Adrenal gland (tissue), 12 donors: ENCODE data around the gene HACE1. TPM values are rescaled to one million over a fixed set of nuclear protein-coding genes. Genes with fewer than 3 reads are reported as not detected.

ENCODE experiments used
- DNase-seq, 7 donors: peaks; one replicate each; pipeline ENCODE4 v3.0.0-alpha.2; 2019 to 2020
- H3K27ac ChIP-seq, 5 donors: fragments of 200-600 bp; sonication (generic) in 4 of 5; 1 replicate in 3 of 5; 2 replicates in 2 of 5; pipeline versions ENCODE4 v1.5.1 to v1.8.0; 2016 to 2020; ENCODE audit warnings: mild to moderate bottlenecking in 1 of 5
- H3K27me3 ChIP-seq: fragments of 200-600 bp; 2 replicates; pipeline ENCODE4 v1.8.0; 2021
- H3K36me3 ChIP-seq, 2 donors: fragments of 200-600 bp; replicated peaks in 1 of 2; 1 replicate in 1 of 2; 2 replicates in 1 of 2; pipeline versions ENCODE4 v1.5.1 to v1.8.0; 2018 to 2022
- H3K4me1 ChIP-seq, 2 donors: fragments of 200-600 bp; replicated peaks in 1 of 2; 1 replicate in 1 of 2; 2 replicates in 1 of 2; pipeline versions ENCODE4 v1.5.1 to v1.8.0; 2018 to 2021
- H3K4me3 ChIP-seq, 4 donors: fragments of 200-600 bp; sonication (generic) in 3 of 4; one replicate each; pipeline ENCODE4 v1.5.1; 2016 to 2018
- H3K9me3 ChIP-seq, 3 donors: fragments of 200-600 bp; sonication (generic) in 1 of 3; replicated peaks in 1 of 3; 1 replicate in 2 of 3; 2 replicates in 1 of 3; pipeline versions ENCODE4 v1.5.1 to v1.8.0; 2016 to 2021
- CTCF ChIP-seq, 6 experiments: fragments of 450-650 bp in 4 of 6; fragments of 200-600 bp in 2 of 6; sonication (generic) in 1 of 6; IDR thresholded peaks; 1 replicate in 5 of 6; 2 replicates in 1 of 6; pipeline versions ENCODE4 v1.5.1 to v1.8.0; 2016 to 2021; ENCODE audit warnings: antibody characterized with exemption in 6 of 6, mild to moderate bottlenecking in 2 of 6, moderate library complexity in 1 of 6
- POLR2A ChIP-seq, 2 donors: fragments of 450-650 bp; IDR thresholded peaks; one replicate each; pipeline ENCODE4 v1.6.1; 2017; ENCODE audit warnings: antibody characterized with exemption in 2 of 2, mild to moderate bottlenecking in 2 of 2, moderate library complexity in 1 of 2
- WGBS, 4 donors: extraction: QIAGEN DNeasy Blood & Tissue Kit in 2 of 4; methylation state at CpG; one replicate each; pipeline versions ENCODE4 v1.1.5 to v1.1.7; 2013 to 2017; 5-methylcytosine and 5-hydroxymethylcytosine counted together
- intact Hi-C, 2 donors: fragments of 100-400 bp; cut with DNase I; formaldehyde crosslinking; loops; one replicate each; pipeline versions ENCODE4 v1.14.1 to v1.15.0; 2022 to 2023
- polyA plus RNA-seq, 3 donors: library from polyadenylated mRNA; stranded (reverse); fragments of 200-250 nt in 2 of 3; fragments of 350-450 nt in 1 of 3; fragmentation: Illumina TruSeq in 1 of 3; extraction: RNeasy Lipid Tissue Mini Kit (QIAGEN cat#74804) in 1 of 3; gene quantifications; one replicate each; pipeline ENCODE4 v1.2.3, GENCODE V29; 2013 to 2014
- total RNA-seq, 9 donors: library from RNA; depleted of rRNA in 4 of 9; stranded (reverse); fragments of >200 nt in 4 of 9; fragments of 120-200 nt in 1 of 9; fragmentation: NEBNext Ultra II Directional in 1 of 9; extraction: Animal tissue kit (Norgen Biotek cat#: 25700) in 1 of 9; gene quantifications; one replicate each; pipeline versions ENCODE4 v1.1.0 to v1.2.4, GENCODE V29; 2013 to 2023
- donor health status: healthy with polysubstance abuse.
- donor health status: Bipolar disorder and iron deficiency.
- donor health status: DM: yes; HTN: yes; CAD: no.
- donor health status: DM: no; HTN: no; CAD: no.
- donor health status: DM: no; HTN: no; CAD: no.
- donor health status: DM: yes; HTN: yes; CAD: no.

The HACE1 gene
- total and polyA plus RNA-seq, 12 donors = 5.6 to 14.2 (median 10.7) TPM

GRCh38 chr6:104736545-104736944 lies 123.2 kb downstream of the HACE1 start:
- DNase-seq = no peak
- TF ChIP-seq POLR2A (IDR thresholded peaks at IDR 0.05) (no peak), CTCF (IDR thresholded peaks at IDR 0.05) (no peak)

GRCh38 chr6:104730450-104730849 lies 129.3 kb downstream of the HACE1 start:
- Histone ChIP-seq H3K4me3 (no peak overlapping the region), H3K4me1 (no peaks in the 10 kb centered on the region), H3K27ac (no peak overlapping the region), H3K36me3 (no peaks in the 10 kb centered on the region), H3K9me3 (no peaks in the 10 kb centered on the region), H3K27me3 (no peaks in the 10 kb centered on the region)
- intact Hi-C loops = no loop called here
- DNase-seq = no peak
- 94 to 98% (median 95%) methylated on average over 2 of the region's 2 CpGs for WGBS, 4 donors
- TF ChIP-seq CTCF (IDR thresholded peaks at IDR 0.05) (no peak), POLR2A (IDR thresholded peaks at IDR 0.05) (no peak)

More at GRCh38 chr6:104736545-104736944, 123.2 kb downstream of the HACE1 start:
- Histone ChIP-seq H3K27ac (no peak overlapping the region), H3K4me1 (no peaks in the 10 kb centered on the region), H3K9me3 (no peaks in the 10 kb centered on the region), H3K36me3 (no peaks in the 10 kb centered on the region), H3K27me3 (no peaks in the 10 kb centered on the region), H3K4me3 (no peak overlapping the region)
- intact Hi-C loops = no loop called here
- WGBS, 4 donors = 86 to 100% (median 90%) methylated on average over 1 of the region's 1 CpG

GRCh38 chr6:104729433-104729832 lies 130.3 kb downstream of the HACE1 start:
- no peak overlapping the region for H3K27ac ChIP-seq
- TF ChIP-seq POLR2A (IDR thresholded peaks at IDR 0.05) (no peak), CTCF (IDR thresholded peaks at IDR 0.05) (no peak)
- DNase-seq = no peak
- no peak overlapping the region for H3K4me3 ChIP-seq
- H3K27me3 ChIP-seq = no peaks in the 10 kb centered on the region
- no peaks in the 10 kb centered on the region for H3K36me3 ChIP-seq
- no peaks in the 10 kb centered on the region for H3K9me3 ChIP-seq
- no peaks in the 10 kb centered on the region for H3K4me1 ChIP-seq
- intact Hi-C loops = no loop called here

- no peaks in the 10 kb centered on the region for H3K4me1 ChIP-seq
- no peaks in the 10 kb centered on the region for H3K27me3 ChIP-seq
- H3K36me3 ChIP-seq = no peaks in the 10 kb centered on the region
- intact Hi-C loops = no loop called here
- DNase-seq = no peak
- H3K4me3 ChIP-seq = no peak overlapping the region
- TF ChIP-seq POLR2A (IDR thresholded peaks at IDR 0.05) = no peak
- H3K9me3 ChIP-seq = no peaks in the 10 kb centered on the region
- no peak overlapping the region for H3K27ac ChIP-seq
- WGBS, 4 donors = 59 to 64% (median 63%) methylated on average over 4 of the region's 4 CpGs
These were observed 131.3 kb downstream of the HACE1 start for GRCh38 chr6:104728448-104728847.

GRCh38 chr6:104718672-104719071 lies 141.0 kb downstream of the HACE1 start:
- Histone ChIP-seq H3K4me3 (no peak overlapping the region), H3K27me3 (no peaks in the 10 kb centered on the region), H3K36me3 (no peaks in the 10 kb centered on the region), H3K9me3 (no peaks in the 10 kb centered on the region), H3K27ac (no peak overlapping the region), H3K4me1 (no peaks in the 10 kb centered on the region)
- DNase-seq = no peak
- 86 to 100% (median 96%) methylated on average over 1 of the region's 1 CpG for WGBS, 4 donors
- TF ChIP-seq POLR2A (IDR thresholded peaks at IDR 0.05) = no peak
- no peak for TF ChIP-seq CTCF (IDR thresholded peaks at IDR 0.05)
- intact Hi-C loops = no loop called here
